Thoracic aorta (tissue), 2 donors: ENCODE data around the gene PPP1R26. TPM values are rescaled to one million over a fixed set of nuclear protein-coding genes. Genes with fewer than 3 reads are reported as not detected.
"Not testable (repeated sequence)": the region's sequence is repeated elsewhere in the genome, so short reads cannot be mapped to it uniquely, and the experiment has no call there.

ENCODE experiments used
- ATAC-seq: fragments of 150-250 bp; one replicate; pipeline ENCODE4 v1.8.0; 2017; ENCODE audit warnings: low read depth; ENCODE audit not compliant: insufficient number of reproducible peaks, low FRiP score
- DNase-seq: peaks from one replicate; pipeline ENCODE4 v3.0.0-alpha.2; 2020; ENCODE audit warnings: low spot score
- H3K27ac ChIP-seq, 2 donors: fragments of 200-600 bp; sonication (generic); 1 replicate in 1 of 2; 2 replicates in 1 of 2; pipeline ENCODE4 v1.5.1; 2016; ENCODE audit warnings: mild to moderate bottlenecking in 2 of 2, moderate library complexity in 2 of 2
- H3K27me3 ChIP-seq: fragments of 200-600 bp; sonication (generic); replicated peaks from 2 replicates; pipeline ENCODE4 v1.6.0; 2016; ENCODE audit warnings: mild to moderate bottlenecking; ENCODE audit not compliant: insufficient read depth
- H3K36me3 ChIP-seq: fragments of 200-600 bp; sonication (generic); one replicate; pipeline ENCODE4 v1.5.1; 2016
- H3K4me1 ChIP-seq, 2 donors: fragments of 200-600 bp; sonication (generic); 1 replicate in 1 of 2; 2 replicates in 1 of 2; pipeline versions ENCODE4 v1.5.1 to v1.6.0; 2016; ENCODE audit warnings: low read depth in 2 of 2, mild to moderate bottlenecking in 1 of 2; ENCODE audit not compliant: control insufficient read depth in 1 of 2
- H3K4me3 ChIP-seq: fragments of 200-600 bp; sonication (generic); 2 replicates; pipeline ENCODE4 v1.5.1; 2016; ENCODE audit warnings: mild to moderate bottlenecking
- H3K9me3 ChIP-seq: fragments of 200-600 bp; sonication (generic); 2 replicates; pipeline ENCODE4 v1.5.1; 2016
- total RNA-seq, 2 donors: library from RNA; depleted of rRNA; stranded (reverse); fragments of >200 nt; gene quantifications; one replicate each; pipeline versions ENCODE4 v1.1.0 to v1.2.3, GENCODE V29; 2016
- TF ChIP-seq, protein P1 (sequence below): fragments of 200-600 bp; sonication (generic); IDR thresholded peaks from one replicate; pipeline ENCODE4 v1.5.1; 2019; ENCODE audit warnings: antibody characterized with exemption

PPP1R26 gene, protein sequence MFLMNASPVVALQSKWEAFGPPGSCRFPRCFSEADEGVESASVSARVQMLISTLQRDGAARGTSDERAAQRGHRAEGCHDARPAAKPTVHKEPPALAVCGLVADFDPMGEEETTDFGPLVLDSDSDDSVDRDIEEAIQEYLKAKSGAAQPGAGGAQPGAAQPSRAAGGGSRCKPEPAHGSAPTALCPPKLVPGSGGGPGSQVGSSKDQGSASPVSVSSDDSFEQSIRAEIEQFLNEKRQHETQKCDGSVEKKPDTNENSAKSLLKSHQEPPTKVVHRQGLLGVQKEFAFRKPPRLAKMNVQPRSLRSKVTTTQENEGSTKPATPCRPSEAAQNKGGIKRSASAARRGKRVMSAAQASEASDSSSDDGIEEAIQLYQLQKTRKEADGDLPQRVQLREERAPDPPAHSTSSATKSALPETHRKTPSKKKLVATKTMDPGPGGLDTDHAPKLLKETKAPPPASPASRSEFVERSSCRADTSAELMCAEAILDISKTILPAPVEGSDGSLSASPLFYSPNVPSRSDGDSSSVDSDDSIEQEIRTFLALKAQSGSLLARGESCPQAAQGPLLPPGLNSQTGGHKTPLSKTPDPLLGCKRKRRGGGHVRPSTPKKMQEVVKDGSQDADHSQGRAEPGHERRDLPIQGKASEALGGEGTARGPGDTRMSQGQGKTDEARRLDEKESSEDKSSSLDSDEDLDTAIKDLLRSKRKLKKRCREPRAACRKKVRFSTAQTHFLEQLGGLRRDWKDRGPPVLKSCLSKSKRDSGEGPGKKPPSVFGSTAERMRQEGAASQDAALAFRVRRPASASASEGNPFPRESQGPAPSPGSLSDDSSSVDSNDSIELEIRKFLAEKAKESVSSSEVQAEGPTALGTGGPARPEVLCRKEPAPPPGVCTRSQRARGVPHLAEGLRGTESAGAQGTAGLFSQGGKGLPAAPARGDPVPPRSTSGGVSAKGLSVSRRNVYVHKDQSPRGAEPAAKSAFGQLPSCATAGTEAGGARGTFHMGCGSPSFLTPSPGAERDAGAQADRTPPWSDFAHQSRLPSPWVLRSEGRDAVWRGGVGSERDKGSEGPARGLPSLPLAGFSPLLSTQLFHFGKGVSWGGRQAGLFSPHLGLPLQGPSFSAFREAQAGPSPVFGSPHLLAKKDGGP (N-terminal part only)
- 10 to 100 TPM; 11.9 to 17.6 TPM for total RNA-seq

DNA sequence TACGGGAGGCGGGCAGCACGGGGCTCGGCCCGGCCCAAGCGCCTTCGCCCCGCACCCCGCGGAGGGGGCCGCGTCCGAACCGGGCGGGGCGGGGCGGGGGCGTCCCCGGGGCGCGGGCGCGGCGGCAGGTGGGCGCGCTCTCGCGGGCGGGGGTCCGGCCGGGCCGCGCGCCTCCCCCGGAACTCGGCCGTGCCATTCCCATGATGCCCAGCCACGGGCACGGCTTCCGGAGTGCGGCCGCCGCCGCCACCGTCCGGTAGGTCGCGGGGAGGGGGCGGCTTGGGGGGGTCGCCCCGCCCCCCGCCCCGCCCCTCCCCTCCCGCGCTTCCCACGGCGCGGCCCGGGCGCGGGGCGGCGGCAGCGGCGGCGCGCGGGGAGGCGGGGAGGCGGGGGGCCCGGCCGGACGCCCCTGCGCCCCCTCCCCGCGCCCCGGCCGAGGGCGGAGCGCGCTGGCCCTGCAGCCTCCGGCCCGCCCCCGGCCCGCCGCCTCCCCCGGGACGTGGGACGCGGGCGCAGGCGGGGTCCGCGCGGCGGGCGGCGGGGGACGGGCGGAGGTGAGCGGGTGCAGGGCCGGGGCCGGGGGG, at the start of gene PPP1R26:
Gene PPP1R26 (plus strand): TSS at position 314 of the 584 bp plus-strand sequence. CDS start 4,729 bp downstream, outside the sequence.
- peak within 1 kb of the TSS; percentile 95 for H3K4me3 ChIP-seq
- H3K4me1 ChIP-seq, result peaks cover 5 to 20% of the 10 kb centered on the region in 2 donors
- DNase-seq (no peak), ATAC-seq (no peak)
- H3K27me3 ChIP-seq, result no peaks in the 10 kb centered on the region
- H3K36me3 ChIP-seq, result peaks cover 7% of the 10 kb centered on the region
- peak within 1 kb of the TSS in 1 of 2 donors; percentile 21 for H3K27ac ChIP-seq
- TF ChIP-seq, protein P1, sequence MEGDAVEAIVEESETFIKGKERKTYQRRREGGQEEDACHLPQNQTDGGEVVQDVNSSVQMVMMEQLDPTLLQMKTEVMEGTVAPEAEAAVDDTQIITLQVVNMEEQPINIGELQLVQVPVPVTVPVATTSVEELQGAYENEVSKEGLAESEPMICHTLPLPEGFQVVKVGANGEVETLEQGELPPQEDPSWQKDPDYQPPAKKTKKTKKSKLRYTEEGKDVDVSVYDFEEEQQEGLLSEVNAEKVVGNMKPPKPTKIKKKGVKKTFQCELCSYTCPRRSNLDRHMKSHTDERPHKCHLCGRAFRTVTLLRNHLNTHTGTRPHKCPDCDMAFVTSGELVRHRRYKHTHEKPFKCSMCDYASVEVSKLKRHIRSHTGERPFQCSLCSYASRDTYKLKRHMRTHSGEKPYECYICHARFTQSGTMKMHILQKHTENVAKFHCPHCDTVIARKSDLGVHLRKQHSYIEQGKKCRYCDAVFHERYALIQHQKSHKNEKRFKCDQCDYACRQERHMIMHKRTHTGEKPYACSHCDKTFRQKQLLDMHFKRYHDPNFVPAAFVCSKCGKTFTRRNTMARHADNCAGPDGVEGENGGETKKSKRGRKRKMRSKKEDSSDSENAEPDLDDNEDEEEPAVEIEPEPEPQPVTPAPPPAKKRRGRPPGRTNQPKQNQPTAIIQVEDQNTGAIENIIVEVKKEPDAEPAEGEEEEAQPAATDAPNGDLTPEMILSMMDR, result no peak
- H3K9me3 ChIP-seq, result no peaks in the 10 kb centered on the region

DNA sequence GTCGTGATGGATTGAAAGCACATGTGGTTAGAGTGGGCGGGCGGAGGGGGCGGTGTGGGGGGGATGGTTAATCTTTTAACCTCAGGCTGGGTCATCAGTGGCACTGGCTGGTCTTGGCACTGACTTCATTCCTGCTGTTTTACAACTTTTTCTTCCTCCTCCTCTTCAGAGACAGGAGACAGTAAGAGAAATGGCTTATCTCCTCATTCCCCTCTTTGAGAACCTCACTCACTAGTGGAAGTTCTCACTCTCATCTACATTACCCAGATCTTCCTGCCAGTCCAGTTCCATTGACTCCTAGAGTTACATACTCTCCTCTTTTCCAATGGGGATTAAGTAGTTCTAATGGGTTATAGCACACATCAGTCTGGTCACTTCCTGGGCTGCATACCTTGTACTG, 42.3 kb upstream of the PPP1R26 start:
- H3K27me3 ChIP-seq, result no peaks in the 10 kb centered on the region
- H3K27ac ChIP-seq, result no peak overlapping the region
- H3K9me3 ChIP-seq, result no peaks in the 10 kb centered on the region
- TF ChIP-seq, protein P1, result no peak
- no peak for ATAC-seq
- no peaks in the 10 kb centered on the region for H3K36me3 ChIP-seq
- DNase-seq, result no peak
- H3K4me3 ChIP-seq, result no peak overlapping the region
- peaks cover 3 to 15% of the 10 kb centered on the region in 2 donors for H3K4me1 ChIP-seq

DNA sequence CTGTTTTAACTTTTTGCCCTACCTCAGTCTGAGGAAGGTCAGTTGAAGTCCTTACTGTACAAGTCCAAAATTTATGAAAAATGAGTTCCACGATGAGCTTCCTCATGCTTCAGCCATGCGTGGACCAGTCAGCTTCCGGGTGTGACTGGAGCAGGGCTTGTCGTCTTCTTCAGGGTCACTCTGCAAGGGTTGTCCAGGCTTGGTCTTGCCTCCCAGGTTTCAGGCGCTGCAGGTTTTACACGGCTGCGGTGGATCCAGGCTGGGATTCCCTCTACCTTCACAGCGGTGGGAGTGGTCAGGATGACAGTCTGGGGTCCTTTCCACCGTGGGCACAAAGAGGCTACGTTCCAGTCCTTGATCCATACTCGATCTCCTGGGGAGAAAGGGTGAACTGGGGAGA, 41.9 kb upstream of the PPP1R26 start:
- H3K36me3 ChIP-seq, H3K4me3 ChIP-seq, H3K9me3 ChIP-seq, DNase-seq, H3K27ac ChIP-seq, H3K27me3 ChIP-seq, ATAC-seq: not testable (repeated sequence)
- H3K4me1 ChIP-seq, result peaks cover 3 to 16% of the 10 kb centered on the region in 2 donors

DNA sequence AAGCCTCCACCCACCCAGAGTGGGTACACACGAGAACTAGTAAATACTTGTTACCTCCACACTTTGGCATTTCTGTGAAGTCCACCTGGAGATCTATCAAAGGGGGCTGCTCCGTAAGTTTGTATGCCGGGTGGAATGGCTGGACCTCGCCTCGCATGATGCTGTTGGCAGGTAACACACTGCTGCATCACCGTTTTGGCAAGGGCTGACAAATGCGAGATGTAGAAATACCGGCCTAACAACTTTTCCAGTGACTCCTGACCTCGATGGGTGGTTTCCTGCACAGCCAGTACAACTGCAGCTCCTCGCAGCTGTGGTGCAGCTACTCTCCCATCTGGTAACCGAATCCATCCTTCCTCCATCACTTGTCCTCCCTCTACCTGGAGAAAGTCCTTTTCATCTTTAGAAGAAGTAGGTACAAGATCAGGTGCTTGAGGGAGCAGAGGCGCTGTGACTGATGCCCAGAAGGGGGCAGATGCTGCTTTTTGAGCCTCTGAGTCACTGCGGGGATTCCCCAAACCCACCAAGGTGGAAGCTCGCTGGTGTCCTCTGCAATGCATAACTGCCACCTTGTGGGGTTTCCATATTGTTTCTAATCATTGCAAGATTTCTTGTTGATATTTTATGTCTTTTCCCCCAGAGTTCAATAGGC, 40.9 kb upstream of the PPP1R26 start:
- peaks cover 3 to 16% of the 10 kb centered on the region in 2 donors for H3K4me1 ChIP-seq
- not testable (repeated sequence) for H3K36me3 ChIP-seq, H3K9me3 ChIP-seq, H3K27me3 ChIP-seq, H3K27ac ChIP-seq, DNase-seq, ATAC-seq, H3K4me3 ChIP-seq

DNA sequence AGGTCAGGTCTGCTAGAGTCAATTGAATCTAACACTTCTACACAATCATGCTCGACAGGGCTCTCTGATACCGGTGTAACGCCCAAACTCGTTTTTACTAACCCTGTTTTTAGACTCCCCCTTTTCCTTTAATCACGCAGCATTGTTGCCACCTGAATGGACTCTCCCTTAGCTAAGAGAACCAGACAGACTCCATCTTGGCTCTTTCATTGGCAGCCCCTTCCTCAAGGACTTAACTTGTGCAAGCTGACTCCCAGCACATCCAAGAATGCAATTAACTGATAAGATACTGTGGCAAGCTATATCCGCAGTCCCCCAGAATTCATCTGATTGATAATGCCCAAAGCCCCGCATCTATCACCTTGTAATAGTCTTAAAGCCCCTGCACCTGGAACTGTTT, 40.1 kb upstream of the PPP1R26 start:
- not testable (repeated sequence) for H3K36me3 ChIP-seq, H3K27me3 ChIP-seq, H3K4me3 ChIP-seq, DNase-seq, H3K9me3 ChIP-seq, ATAC-seq, H3K27ac ChIP-seq
- H3K4me1 ChIP-seq, result peaks cover 3 to 16% of the 10 kb centered on the region in 2 donors

DNA sequence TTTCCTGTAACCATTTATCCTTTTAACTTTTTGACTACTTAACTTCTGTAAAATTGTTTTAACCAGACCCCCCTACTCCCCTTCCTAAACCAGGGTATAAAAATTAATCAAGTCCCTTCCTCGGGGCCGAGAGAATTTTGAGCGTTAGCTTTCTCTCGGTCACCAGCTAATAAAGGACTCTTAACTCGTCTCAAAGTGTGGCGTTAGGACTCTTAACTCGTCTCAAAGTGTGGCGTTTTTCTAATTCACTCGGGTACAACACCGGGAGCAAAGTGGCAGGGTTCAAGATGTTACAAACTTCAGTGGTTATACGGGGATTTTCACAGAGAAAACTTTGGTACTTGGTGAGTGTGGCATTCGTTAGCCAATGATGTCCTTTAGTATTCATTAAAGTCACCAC, 39.7 kb upstream of the PPP1R26 start:
- TF ChIP-seq, protein P1, result no peak

More for the DNA sequence above, 39.7 kb upstream of the PPP1R26 start:
- DNase-seq (no peak), ATAC-seq (no peak)
- H3K4me1 ChIP-seq, result peaks cover 3 to 16% of the 10 kb centered on the region in 2 donors
- no peak overlapping the region for H3K4me3 ChIP-seq
- H3K9me3 ChIP-seq, result no peaks in the 10 kb centered on the region
- H3K27me3 ChIP-seq, result no peaks in the 10 kb centered on the region
- no peaks in the 10 kb centered on the region for H3K36me3 ChIP-seq
- no peak overlapping the region for H3K27ac ChIP-seq
